Neuronal stem cell (in vitro differentiated cells): Measurements from ENCODE around the gene RABGEF1.
"Not testable (repeated sequence)": the region's sequence is repeated elsewhere in the genome, so short reads cannot be mapped to it uniquely, and the experiment has no call there.

Experiments used
- DNase-seq: peaks from one replicate; pipeline ENCODE4 v3.0.0-alpha.2; 2013; ENCODE audit warnings: low spot score
- H2AFZ ChIP-seq: one replicate; pipeline ENCODE4 v1.6.1; 2013; ENCODE audit warnings: mild to moderate bottlenecking, low read length, inconsistent platforms
- H2AK5ac ChIP-seq: 2 replicates; pipeline ENCODE4 v1.6.1; 2013; ENCODE audit warnings: low read depth, mild to moderate bottlenecking, inconsistent platforms, low read length, moderate library complexity, mixed read lengths
- H2BK120ac ChIP-seq: 2 replicates; pipeline ENCODE4 v1.6.1; 2013; ENCODE audit warnings: low read depth, mild to moderate bottlenecking, inconsistent platforms, low read length, moderate library complexity, mixed read lengths
- H2BK12ac ChIP-seq: one replicate; pipeline ENCODE4 v1.6.1; 2013; ENCODE audit warnings: low read length, inconsistent platforms
- H2BK15ac ChIP-seq: 2 replicates; pipeline ENCODE4 v1.6.1; 2013; ENCODE audit warnings: mild to moderate bottlenecking, low read length, inconsistent platforms, mixed read lengths
- H2BK5ac ChIP-seq: one replicate; pipeline ENCODE4 v1.6.1; 2013; ENCODE audit warnings: inconsistent platforms, mild to moderate bottlenecking, low read length, moderate library complexity
- H3K14ac ChIP-seq: one replicate; pipeline ENCODE4 v1.6.1; 2013; ENCODE audit warnings: low read length, inconsistent platforms
- H3K18ac ChIP-seq: 2 replicates; pipeline ENCODE4 v1.6.1; 2013; ENCODE audit warnings: low read length, inconsistent platforms
- H3K23ac ChIP-seq: 2 replicates; pipeline ENCODE4 v1.6.1; 2013; ENCODE audit warnings: low read depth, mild to moderate bottlenecking, mixed read lengths, low read length, inconsistent platforms; ENCODE audit not compliant: poor library complexity
- H3K27ac ChIP-seq: replicated peaks from 3 replicates; pipeline ENCODE4 v1.5.1; 2013; ENCODE audit warnings: low read length, inconsistent platforms
- H3K27me3 ChIP-seq, 3 experiments: 2 replicates each; pipeline ENCODE4 v1.6.1; 2013; ENCODE audit warnings: low read length in 3 of 3, mild to moderate bottlenecking in 2 of 3, inconsistent platforms in 1 of 3, low read depth in 1 of 3, mixed read lengths in 1 of 3, moderate library complexity in 1 of 3; ENCODE audit not compliant: control insufficient read depth in 3 of 3, insufficient read depth in 3 of 3
- H3K36me3 ChIP-seq, 2 donors: replicated peaks in 1 of 2; 2 replicates each; pipeline ENCODE4 v1.6.1; 2013; ENCODE audit warnings: low read length in 2 of 2; ENCODE audit not compliant: control insufficient read depth in 2 of 2, insufficient read depth in 2 of 2
- H3K4ac ChIP-seq: 2 replicates; pipeline ENCODE4 v1.6.1; 2013; ENCODE audit warnings: inconsistent platforms, mild to moderate bottlenecking, low read length, moderate library complexity
- H3K4me1 ChIP-seq, 2 donors: 1 replicate in 1 of 2; 2 replicates in 1 of 2; pipeline ENCODE4 v1.6.1; 2013; ENCODE audit warnings: low read length in 2 of 2, low read depth in 1 of 2; ENCODE audit not compliant: control insufficient read depth in 2 of 2, insufficient read depth in 1 of 2
- H3K4me2 ChIP-seq: one replicate; pipeline ENCODE4 v1.6.1; 2013; ENCODE audit warnings: mild to moderate bottlenecking, low read length, inconsistent platforms; ENCODE audit not compliant: insufficient read depth, poor library complexity, severe bottlenecking
- H3K4me3 ChIP-seq, 2 donors: 2 replicates each; pipeline ENCODE4 v1.5.1; 2013; ENCODE audit warnings: low read length in 2 of 2, mild to moderate bottlenecking in 2 of 2, inconsistent platforms in 1 of 2, moderate library complexity in 1 of 2
- H3K79me1 ChIP-seq: one replicate; pipeline ENCODE4 v1.6.1; 2013; ENCODE audit warnings: low read depth, mild to moderate bottlenecking, inconsistent platforms, low read length, moderate library complexity
- H3K9ac ChIP-seq: one replicate; pipeline ENCODE4 v1.6.1; 2013; ENCODE audit warnings: mild to moderate bottlenecking, low read depth, low read length, inconsistent platforms; ENCODE audit not compliant: poor library complexity
- H3K9me3 ChIP-seq, 2 donors: replicated peaks in 1 of 2; 2 replicates each; pipeline versions ENCODE3 to v1.6.1; 2013; ENCODE audit warnings: low read length in 2 of 2, mild to moderate bottlenecking in 2 of 2, inconsistent platforms in 1 of 2, low read depth in 1 of 2, mixed read lengths in 1 of 2, moderate library complexity in 1 of 2; ENCODE audit not compliant: control insufficient read depth in 2 of 2, insufficient read depth in 1 of 2
- H4K8ac ChIP-seq: one replicate; pipeline ENCODE4 v1.6.1; 2013; ENCODE audit warnings: low read depth, mild to moderate bottlenecking, inconsistent platforms, low read length, moderate library complexity
- H4K91ac ChIP-seq: one replicate; pipeline ENCODE4 v1.6.1; 2013; ENCODE audit warnings: low read length, low read depth, mild to moderate bottlenecking, inconsistent platforms; ENCODE audit not compliant: poor library complexity
- WGBS, 2 donors: extraction: QIAGEN DNeasy Blood & Tissue Kit; methylation state at CpG; one replicate each; pipeline ENCODE4 v1.1.7; 2013; ENCODE audit warnings: missing lambda C conversion rate in 2 of 2, mixed read lengths in 1 of 2; ENCODE audit not compliant: insufficient read length in 2 of 2, insufficient replicate concordance in 1 of 2; ENCODE audit errors: extremely low coverage in 2 of 2; 5-methylcytosine and 5-hydroxymethylcytosine counted together

Gene RABGEF1

GRCh38 chr7:66847523-66847855 is 107.0 kb downstream of the RABGEF1 start:
- H2AFZ ChIP-seq, result peak overlapping the region; percentile 35
- H3K27ac ChIP-seq, H3K4me2 ChIP-seq, H3K9ac ChIP-seq, H3K4ac ChIP-seq, DNase-seq, H2BK15ac ChIP-seq, H2BK120ac ChIP-seq, H2AK5ac ChIP-seq, H3K14ac ChIP-seq, H2BK5ac ChIP-seq, H3K4me3 ChIP-seq, H3K18ac ChIP-seq, H4K91ac ChIP-seq, H3K4me1 ChIP-seq, H3K27me3 ChIP-seq, H4K8ac ChIP-seq, H2BK12ac ChIP-seq, H3K9me3 ChIP-seq, H3K79me1 ChIP-seq, H3K23ac ChIP-seq, H3K36me3 ChIP-seq: not testable (repeated sequence)
- WGBS, 2 donors, result no CpG with 5 or more reads among the region's 2 CpGs

GRCh38 chr7:66847879-66848790 is 107.6 kb downstream of the RABGEF1 start:
- H3K4ac ChIP-seq, result no peak overlapping the region
- no peak overlapping the region for H3K23ac ChIP-seq
- H3K27me3 ChIP-seq, result no peaks in the 10 kb centered on the region
- no peak overlapping the region for H4K91ac ChIP-seq
- H2AK5ac ChIP-seq, result no peak overlapping the region
- H3K9me3 ChIP-seq, result no peaks in the 10 kb centered on the region
- no peak for DNase-seq
- H3K27ac ChIP-seq, result no peak overlapping the region
- no peak overlapping the region for H3K9ac ChIP-seq
- H2BK120ac ChIP-seq, result no peak overlapping the region
- H3K36me3 ChIP-seq, result peaks cover 0 to 4% of the 10 kb centered on the region in 2 donors
- whole genome bisulfite sequencing, 2 donors, result no CpG with 5 or more reads among the region's 9 CpGs
- H3K4me3 ChIP-seq, result no peak overlapping the region
- H3K14ac ChIP-seq, result no peak overlapping the region
- H3K18ac ChIP-seq, result no peak overlapping the region
- no peak overlapping the region for H2BK5ac ChIP-seq
- no peak overlapping the region for H2BK15ac ChIP-seq
- no peak overlapping the region for H3K4me2 ChIP-seq
- peaks cover 2 to 7% of the 10 kb centered on the region in 2 donors for H3K4me1 ChIP-seq
- peak overlapping the region; percentile 35 for H2AFZ ChIP-seq
- H4K8ac ChIP-seq, result no peak overlapping the region
- no peaks in the 10 kb centered on the region for H3K79me1 ChIP-seq
- no peak overlapping the region for H2BK12ac ChIP-seq

DNA sequence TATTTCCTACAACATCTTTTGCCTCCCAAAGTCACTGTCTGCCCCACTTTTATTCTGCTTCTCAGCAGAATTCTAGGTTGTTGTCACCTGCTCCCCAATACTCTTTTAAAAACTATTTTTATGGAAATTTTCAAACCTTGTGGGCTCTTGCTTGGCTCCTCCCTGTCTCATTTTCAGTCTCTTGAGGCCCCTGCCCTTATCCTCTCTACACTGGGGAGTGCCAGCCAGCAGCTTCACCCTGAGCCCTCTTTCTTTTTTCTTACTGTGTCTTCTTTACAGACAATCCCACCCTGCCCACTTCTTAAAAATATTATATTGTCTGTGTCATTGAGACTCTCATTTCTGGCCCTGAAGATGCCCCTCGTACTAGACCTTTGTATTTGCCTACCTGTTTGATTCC is 118.8 kb downstream of the RABGEF1 start:
- Histone ChIP-seq H4K91ac (no peak overlapping the region), H3K36me3 (peaks cover 1 to 28% of the 10 kb centered on the region in 2 donors), H3K18ac (no peak overlapping the region), H2BK15ac (no peak overlapping the region), H3K4me3 (no peak overlapping the region), H3K23ac (no peak overlapping the region), H4K8ac (no peak overlapping the region), H2BK12ac (no peak overlapping the region), H2BK120ac (no peak overlapping the region), H2AFZ (no peak overlapping the region), H3K14ac (no peak overlapping the region), H3K4ac (no peak overlapping the region), H3K79me1 (peaks cover 2% of the 10 kb centered on the region), H3K27ac (no peak overlapping the region), H3K9ac (no peak overlapping the region), H2AK5ac (no peak overlapping the region), H2BK5ac (peak overlapping the region; percentile 19), H3K4me1 (peaks cover 3% of the 10 kb centered on the region in 2 donors), H3K9me3 (no peaks in the 10 kb centered on the region), H3K4me2 (no peak overlapping the region), H3K27me3 (no peaks in the 10 kb centered on the region)
- no CpG with 5 or more reads among the region's 1 CpG for WGBS, 2 donors
- no peak for DNase-seq

DNA sequence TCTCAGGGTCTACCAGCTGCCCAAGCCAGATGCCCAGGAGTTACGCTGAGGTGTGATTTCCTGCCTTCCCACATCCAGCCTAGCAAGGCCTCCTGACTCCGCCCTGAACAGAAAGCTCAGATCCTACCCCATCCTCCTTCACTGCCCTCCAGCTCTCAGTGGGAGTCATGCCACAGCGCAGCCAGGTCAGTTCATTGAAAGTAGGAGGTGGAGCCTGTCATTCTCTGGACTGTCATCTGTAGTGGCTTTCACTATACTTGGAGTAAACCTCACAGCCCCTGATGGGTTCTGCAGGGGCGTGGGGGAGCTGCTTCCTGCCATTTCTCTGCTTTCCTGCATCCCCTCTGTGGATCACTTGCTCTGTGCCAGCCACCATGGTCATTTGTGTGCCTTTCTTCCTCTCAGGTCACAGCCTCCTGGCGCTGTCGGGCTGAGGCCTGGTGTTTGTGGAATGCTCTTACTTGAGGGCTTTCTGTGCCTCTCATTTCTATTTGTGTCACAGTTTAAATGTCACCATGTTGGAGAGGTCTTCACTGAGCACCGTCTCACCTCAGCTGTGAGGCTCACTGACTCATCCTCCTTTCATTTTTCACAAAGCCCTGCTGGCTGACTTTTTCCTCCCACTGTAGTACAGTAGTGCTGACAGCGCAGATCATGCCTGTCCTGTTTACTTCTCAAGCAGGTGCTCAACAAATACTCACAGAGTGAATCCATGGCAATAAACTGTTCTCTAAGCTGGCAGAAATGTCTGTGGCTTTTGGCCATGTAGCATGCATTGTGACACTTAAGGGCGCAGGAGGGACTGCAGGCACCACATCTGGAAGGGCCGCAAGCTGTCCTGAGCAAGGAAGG is 119.5 kb downstream of the RABGEF1 start:
- no peak overlapping the region for H3K23ac ChIP-seq
- H3K27ac ChIP-seq, result no peak overlapping the region
- no peak overlapping the region for H3K9ac ChIP-seq
- no peaks in the 10 kb centered on the region for H3K27me3 ChIP-seq
- peaks cover 1 to 28% of the 10 kb centered on the region in 2 donors for H3K36me3 ChIP-seq
- no peak overlapping the region for H2AK5ac ChIP-seq
- no peak overlapping the region for H3K4ac ChIP-seq
- no peak overlapping the region for H4K91ac ChIP-seq
- no peak overlapping the region for H2BK120ac ChIP-seq
- H3K4me2 ChIP-seq, result no peak overlapping the region
- H3K18ac ChIP-seq, result no peak overlapping the region
- DNase-seq, result no peak
- peak overlapping the region in 1 of 2 donors; percentile 36 for H3K4me3 ChIP-seq
- no peak overlapping the region for H4K8ac ChIP-seq
- no peak overlapping the region for H2BK15ac ChIP-seq
- peak overlapping the region; percentile 19 for H2BK5ac ChIP-seq
- no peaks in the 10 kb centered on the region for H3K9me3 ChIP-seq
- no peak overlapping the region for H2AFZ ChIP-seq
- WGBS, 2 donors, result no CpG with 5 or more reads among the region's 10 CpGs
- peaks cover 2% of the 10 kb centered on the region for H3K79me1 ChIP-seq
- no peak overlapping the region for H2BK12ac ChIP-seq
- no peak overlapping the region for H3K14ac ChIP-seq
- H3K4me1 ChIP-seq, result peaks cover 3% of the 10 kb centered on the region in 2 donors
